Astrocyte (in vitro differentiated cells and primary cell): Measurements from ENCODE around the gene SYF2. TPM values are rescaled to one million over a fixed set of nuclear protein-coding genes. Genes with fewer than 3 reads are reported as not detected.
"Not testable (repeated sequence)": the region's sequence is repeated elsewhere in the genome, so short reads cannot be mapped to it uniquely, and the experiment has no call there.

Experiments used
- DNase-seq: peaks from one replicate; pipeline ENCODE4 v3.0.0-alpha.2; 2010; ENCODE audit warnings: low read depth
- FAIRE-seq: peaks from 2 replicates; lab custom pipeline; 2011; peaks lifted over from hg19 to GRCh38; lab: Jason Lieb, UNC
- H2AFZ ChIP-seq: 2 replicates; pipeline ENCODE4 v1.6.0; 2012; ENCODE audit warnings: low read depth, low read length, inconsistent platforms
- H3K27ac ChIP-seq: 2 replicates; pipeline ENCODE4 v1.5.1; 2011; ENCODE audit warnings: low read depth, low read length, inconsistent platforms
- H3K27me3 ChIP-seq: 2 replicates; pipeline ENCODE4 v1.6.0; 2011; ENCODE audit warnings: low read length, inconsistent platforms; ENCODE audit not compliant: insufficient read depth
- H3K36me3 ChIP-seq: 2 replicates; pipeline ENCODE4 v1.5.1; 2011; ENCODE audit warnings: low read length, inconsistent platforms; ENCODE audit not compliant: insufficient read depth
- H3K4me1 ChIP-seq: 2 replicates; pipeline ENCODE4 v1.5.1; 2011; ENCODE audit warnings: low read length, inconsistent platforms; ENCODE audit not compliant: insufficient read depth
- H3K4me2 ChIP-seq: 2 replicates; pipeline ENCODE4 v1.6.0; 2012; ENCODE audit warnings: low read length, inconsistent platforms
- H3K4me3 ChIP-seq: 2 replicates; pipeline ENCODE4 v1.5.1; 2011; ENCODE audit warnings: low read depth, mild to moderate bottlenecking, low read length, inconsistent platforms; ENCODE audit not compliant: insufficient read depth
- H3K79me2 ChIP-seq: 2 replicates; pipeline ENCODE4 v1.6.0; 2012; ENCODE audit warnings: mild to moderate bottlenecking, low read length, inconsistent platforms; ENCODE audit not compliant: insufficient read depth
- H3K9ac ChIP-seq: 2 replicates; pipeline ENCODE4 v1.6.0; 2012; ENCODE audit warnings: mild to moderate bottlenecking, low read length, inconsistent platforms
- H3K9me3 ChIP-seq: 2 replicates; pipeline ENCODE4 v1.5.1; 2012; ENCODE audit warnings: low read depth, mild to moderate bottlenecking, low read length, inconsistent platforms; ENCODE audit not compliant: insufficient read depth
- H4K20me1 ChIP-seq: 2 replicates; pipeline ENCODE4 v1.6.0; 2012; ENCODE audit warnings: low read length, inconsistent platforms; ENCODE audit not compliant: insufficient read depth
- H3K27ac Mint-ChIP-seq: one replicate; pipeline ENCODE4 v1.8.0; 2021; ENCODE audit warnings: mild to moderate bottlenecking, mixed read lengths; ENCODE audit not compliant: unreplicated experiment
- H3K27me3 Mint-ChIP-seq: one replicate; pipeline ENCODE4 v1.8.0; 2021; ENCODE audit warnings: low read depth, mixed read lengths; ENCODE audit not compliant: unreplicated experiment
- H3K36me3 Mint-ChIP-seq: one replicate; pipeline ENCODE4 v1.8.0; 2021; ENCODE audit warnings: low read depth, mixed read lengths; ENCODE audit not compliant: unreplicated experiment
- H3K4me1 Mint-ChIP-seq: one replicate; pipeline ENCODE4 v1.8.0; 2021; ENCODE audit warnings: low read depth, mixed read lengths; ENCODE audit not compliant: unreplicated experiment
- H3K4me3 Mint-ChIP-seq: one replicate; pipeline ENCODE4 v1.8.0; 2021; ENCODE audit warnings: mild to moderate bottlenecking, moderate library complexity, mixed read lengths; ENCODE audit not compliant: unreplicated experiment
- H3K9me3 Mint-ChIP-seq: one replicate; pipeline ENCODE4 v1.8.0; 2021; ENCODE audit warnings: mild to moderate bottlenecking, mixed read lengths; ENCODE audit not compliant: unreplicated experiment
- EZH2 ChIP-seq: IDR thresholded peaks from 2 replicates; pipeline ENCODE4 v1.6.1; 2012; ENCODE audit warnings: mild to moderate bottlenecking, low read length, inconsistent platforms; ENCODE audit not compliant: insufficient read depth
- total RNA-seq: library from RNA; stranded (reverse); gene quantifications from 2 replicates; pipeline ENCODE4 v1.2.1, GENCODE V29; 2021
- TF ChIP-seq, protein P1 (sequence below): IDR thresholded peaks from 2 replicates; pipeline ENCODE4 v1.5.1; 2011; ENCODE audit warnings: low read depth, mild to moderate bottlenecking, inconsistent platforms, low read length, moderate library complexity; ENCODE audit not compliant: insufficient read depth

Gene SYF2
- total RNA-seq, 1 donor from 2014 or later: 29.1 TPM

DNA sequence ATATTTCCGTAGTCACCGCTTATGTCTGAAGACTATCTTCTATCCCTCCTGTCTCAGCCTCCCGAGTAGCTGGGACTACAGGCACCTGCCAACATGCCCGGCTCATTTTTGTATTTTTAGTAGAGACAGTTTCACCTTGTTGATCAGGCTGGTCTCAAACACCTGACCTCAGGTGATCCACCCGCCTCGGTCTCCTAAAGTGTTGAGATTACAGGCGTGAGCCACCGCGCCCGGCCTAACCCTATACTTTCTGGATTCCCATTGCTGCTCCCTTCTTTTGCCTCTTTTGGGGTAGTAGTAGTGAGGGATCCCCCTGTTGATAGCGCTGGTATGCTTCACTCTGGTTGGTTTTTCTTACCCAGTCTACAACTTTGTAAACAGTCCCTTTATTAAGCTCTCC lies 5.7 kb upstream of the SYF2 start:
- Histone ChIP-seq H2AFZ (no peak overlapping the region), H3K4me1 (peaks cover 25% of the 10 kb centered on the region), H3K4me2 (no peak overlapping the region), H3K4me3 (no peak overlapping the region), H4K20me1 (peaks cover 9% of the 10 kb centered on the region), H3K9me3 (no peaks in the 10 kb centered on the region), H3K36me3 (peaks cover 17% of the 10 kb centered on the region), H3K9ac (no peak overlapping the region), H3K27me3 (no peaks in the 10 kb centered on the region), H3K27ac (no peak overlapping the region), H3K79me2 (peaks cover 26% of the 10 kb centered on the region)
- DNase-seq (no peak), FAIRE-seq (no peak)
- Mint-ChIP-seq H3K4me1 (peaks cover 28% of the 10 kb centered on the region), H3K27ac (no peak overlapping the region), H3K36me3 (peaks cover 8% of the 10 kb centered on the region), H3K27me3 (no peaks in the 10 kb centered on the region), H3K9me3 (no peaks in the 10 kb centered on the region), H3K4me3 (no peak overlapping the region)
- TF ChIP-seq EZH2: no peak
- TF ChIP-seq, protein P1, sequence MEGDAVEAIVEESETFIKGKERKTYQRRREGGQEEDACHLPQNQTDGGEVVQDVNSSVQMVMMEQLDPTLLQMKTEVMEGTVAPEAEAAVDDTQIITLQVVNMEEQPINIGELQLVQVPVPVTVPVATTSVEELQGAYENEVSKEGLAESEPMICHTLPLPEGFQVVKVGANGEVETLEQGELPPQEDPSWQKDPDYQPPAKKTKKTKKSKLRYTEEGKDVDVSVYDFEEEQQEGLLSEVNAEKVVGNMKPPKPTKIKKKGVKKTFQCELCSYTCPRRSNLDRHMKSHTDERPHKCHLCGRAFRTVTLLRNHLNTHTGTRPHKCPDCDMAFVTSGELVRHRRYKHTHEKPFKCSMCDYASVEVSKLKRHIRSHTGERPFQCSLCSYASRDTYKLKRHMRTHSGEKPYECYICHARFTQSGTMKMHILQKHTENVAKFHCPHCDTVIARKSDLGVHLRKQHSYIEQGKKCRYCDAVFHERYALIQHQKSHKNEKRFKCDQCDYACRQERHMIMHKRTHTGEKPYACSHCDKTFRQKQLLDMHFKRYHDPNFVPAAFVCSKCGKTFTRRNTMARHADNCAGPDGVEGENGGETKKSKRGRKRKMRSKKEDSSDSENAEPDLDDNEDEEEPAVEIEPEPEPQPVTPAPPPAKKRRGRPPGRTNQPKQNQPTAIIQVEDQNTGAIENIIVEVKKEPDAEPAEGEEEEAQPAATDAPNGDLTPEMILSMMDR: no peak

DNA sequence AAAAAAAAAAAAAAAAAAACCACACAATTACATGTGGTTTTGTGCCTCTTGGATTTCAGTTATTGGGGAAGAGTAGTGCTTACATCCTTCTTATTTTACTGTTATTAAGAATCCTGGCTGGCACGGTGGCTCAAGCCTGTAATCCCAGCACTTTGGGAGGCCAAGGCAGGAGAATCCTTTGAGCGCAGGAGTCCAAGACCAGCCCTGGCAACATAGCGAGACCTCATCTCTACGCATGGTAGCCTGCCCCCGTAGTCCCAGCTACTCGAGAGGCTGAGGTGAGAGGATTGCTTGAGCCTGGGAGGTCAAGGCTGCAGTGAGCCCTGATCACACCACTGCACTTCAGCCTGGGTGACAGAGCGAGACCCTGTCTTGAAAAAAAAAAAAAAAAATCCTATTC lies 4.0 kb upstream of the SYF2 start:
- peaks cover 34% of the 10 kb centered on the region for H3K4me1 Mint-ChIP-seq
- FAIRE-seq, H4K20me1 ChIP-seq, H2AFZ ChIP-seq, H3K9me3 Mint-ChIP-seq, H3K9ac ChIP-seq, H3K27ac ChIP-seq, H3K36me3 Mint-ChIP-seq, H3K27ac Mint-ChIP-seq, H3K36me3 ChIP-seq, H3K4me3 ChIP-seq, H3K4me3 Mint-ChIP-seq, DNase-seq, H3K27me3 Mint-ChIP-seq, H3K9me3 ChIP-seq, H3K27me3 ChIP-seq: not testable (repeated sequence)
- Histone ChIP-seq H3K79me2 (peaks cover 32% of the 10 kb centered on the region), H3K4me2 (peak overlapping the region; percentile 40), H3K4me1 (peaks cover 34% of the 10 kb centered on the region)

DNA sequence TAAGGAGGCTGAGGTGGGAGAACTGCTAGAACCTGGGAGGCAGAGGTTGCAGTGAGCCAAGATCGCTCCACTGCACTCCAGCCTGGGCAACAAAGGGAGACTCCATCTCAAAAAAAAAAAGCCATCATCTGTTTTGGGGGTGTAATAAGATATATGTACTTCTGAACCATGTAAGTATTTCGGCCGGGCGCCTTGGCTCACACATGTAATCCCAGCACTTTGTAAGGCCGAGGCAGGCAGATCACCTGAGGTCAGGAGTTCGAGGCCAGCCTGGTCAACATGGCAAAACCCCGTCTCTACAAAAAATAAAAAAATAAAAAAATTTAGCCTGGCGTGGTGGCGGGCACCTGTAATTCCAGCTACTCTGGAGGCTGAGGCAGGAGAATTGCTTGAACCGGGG lies 3.1 kb upstream of the SYF2 start:
- not testable (repeated sequence) for H3K4me3 Mint-ChIP-seq, DNase-seq, H3K27me3 Mint-ChIP-seq, H2AFZ ChIP-seq, H3K4me3 ChIP-seq, H3K9me3 ChIP-seq, H3K9ac ChIP-seq, H3K27ac Mint-ChIP-seq, H3K4me2 ChIP-seq, H3K27ac ChIP-seq, H3K36me3 Mint-ChIP-seq, H3K36me3 ChIP-seq, H4K20me1 ChIP-seq, H3K27me3 ChIP-seq, FAIRE-seq, H3K9me3 Mint-ChIP-seq
- H3K4me1 Mint-ChIP-seq: peaks cover 34% of the 10 kb centered on the region
- peaks cover 38% of the 10 kb centered on the region for H3K79me2 ChIP-seq
- peaks cover 31% of the 10 kb centered on the region for H3K4me1 ChIP-seq
